OCI-LY3 (cell line): ENCODE results near the gene LAMP1.

ENCODE experiments used
- H2AFZ ChIP-seq: fragments of 200-600, 300-600 bp; shearing (Covaris generic); 2 replicates; pipeline ENCODE4 v1.6.0; 2014; ENCODE audit warnings: antibody characterized with exemption, low read depth, low read length
- H3K27ac ChIP-seq: fragments of 200-600, 300-600 bp; sonication (generic); 2 replicates; pipeline ENCODE4 v1.5.1; 2014; ENCODE audit warnings: mild to moderate bottlenecking, low read length, moderate library complexity, mixed read lengths
- H3K27me3 ChIP-seq: fragments of 200-600, 300-600 bp; sonication (generic); 2 replicates; pipeline ENCODE4 v1.6.1; 2014; ENCODE audit warnings: low read depth, low read length, mixed read lengths
- H3K36me3 ChIP-seq: fragments of 200-600, 300-600 bp; sonication (generic); replicated peaks from 2 replicates; pipeline ENCODE3; 2014; ENCODE audit warnings: low read depth, low read length, mixed read lengths
- H3K4me1 ChIP-seq: fragments of 300-600, 200-600 bp; sonication (generic); 2 replicates; pipeline ENCODE4 v1.6.1; 2014; ENCODE audit warnings: low read length, mixed read lengths
- H3K4me2 ChIP-seq: fragments of 200-600, 300-600 bp; sonication (generic); 2 replicates; pipeline ENCODE4 v1.6.1; 2014; ENCODE audit warnings: low read length, mixed read lengths
- H3K4me3 ChIP-seq: fragments of 300-600, 200-600 bp; sonication (generic); 2 replicates; pipeline ENCODE4 v1.5.1; 2014; ENCODE audit warnings: antibody characterized with exemption, mild to moderate bottlenecking, low read length, moderate library complexity
- H3K79me2 ChIP-seq: fragments of 300-600, 200-600 bp; shearing (Covaris generic); 2 replicates; pipeline ENCODE4 v1.6.1; 2014; ENCODE audit warnings: mild to moderate bottlenecking, low read length, mixed read lengths
- H3K9ac ChIP-seq: fragments of 300-600, 200-600 bp; shearing (Covaris generic); 2 replicates; pipeline ENCODE4 v1.6.0; 2014; ENCODE audit warnings: mild to moderate bottlenecking, low read length, moderate library complexity
- H3K9me3 ChIP-seq: fragments of 200-600, 300-600 bp; shearing (Covaris generic); 2 replicates; pipeline ENCODE4 v1.6.1; 2014; ENCODE audit warnings: low read length, mixed read lengths; ENCODE audit not compliant: insufficient read depth
- H4K20me1 ChIP-seq: fragments of 200-600, 300-600 bp; sonication (generic); 2 replicates; pipeline ENCODE4 v1.6.1; 2016; ENCODE audit warnings: low read length, mixed read lengths; ENCODE audit not compliant: insufficient read depth
- CTCF ChIP-seq: fragments of 200-600, 300-600 bp; sonication (generic); IDR thresholded peaks from 2 replicates; pipeline ENCODE4 v1.5.1; 2014; ENCODE audit warnings: antibody characterized with exemption, low read length, low read depth
- EZH2phosphoT487 ChIP-seq: fragments of 200-600 bp; shearing (Covaris generic); IDR thresholded peaks from 2 replicates; pipeline ENCODE4 v1.6.1; 2018; ENCODE audit warnings: antibody characterized with exemption, mixed run types, low read depth

The LAMP1 gene

GRCh38 chr13:113360446-113360845, 63.4 kb downstream of the LAMP1 start:
- H3K9ac ChIP-seq: no peak overlapping the region
- H4K20me1 ChIP-seq: no peaks in the 10 kb centered on the region
- TF ChIP-seq CTCF (no peak), EZH2phosphoT487 (no peak)
- no peak overlapping the region for H3K4me3 ChIP-seq
- no peak overlapping the region for H3K4me2 ChIP-seq
- H3K36me3 ChIP-seq: no peaks in the 10 kb centered on the region
- peaks cover 28% of the 10 kb centered on the region for H3K27me3 ChIP-seq
- no peaks in the 10 kb centered on the region for H3K79me2 ChIP-seq
- no peaks in the 10 kb centered on the region for H3K4me1 ChIP-seq
- H3K9me3 ChIP-seq: no peaks in the 10 kb centered on the region
- no peak overlapping the region for H2AFZ ChIP-seq
- no peak overlapping the region for H3K27ac ChIP-seq

GRCh38 chr13:113361406-113361805, 64.4 kb downstream of the LAMP1 start:
- no peak overlapping the region for H3K27ac ChIP-seq
- no peak overlapping the region for H2AFZ ChIP-seq
- H3K4me2 ChIP-seq: no peak overlapping the region
- TF ChIP-seq EZH2phosphoT487 (no peak), CTCF (no peak)
- peaks cover 28% of the 10 kb centered on the region for H3K27me3 ChIP-seq
- H3K79me2 ChIP-seq: no peaks in the 10 kb centered on the region
- H3K9ac ChIP-seq: no peak overlapping the region
- H3K4me3 ChIP-seq: no peak overlapping the region
- no peaks in the 10 kb centered on the region for H3K36me3 ChIP-seq
- H4K20me1 ChIP-seq: no peaks in the 10 kb centered on the region
- no peaks in the 10 kb centered on the region for H3K4me1 ChIP-seq
- H3K9me3 ChIP-seq: no peaks in the 10 kb centered on the region

- H3K27me3 ChIP-seq: peaks cover 15% of the 10 kb centered on the region
- H3K4me1 ChIP-seq: no peaks in the 10 kb centered on the region
- no peak overlapping the region for H3K27ac ChIP-seq
- no peak overlapping the region for H2AFZ ChIP-seq
- no peak overlapping the region for H3K9ac ChIP-seq
- no peaks in the 10 kb centered on the region for H4K20me1 ChIP-seq
- TF ChIP-seq CTCF (no peak), EZH2phosphoT487 (no peak)
- no peaks in the 10 kb centered on the region for H3K79me2 ChIP-seq
- no peaks in the 10 kb centered on the region for H3K9me3 ChIP-seq
- H3K4me3 ChIP-seq: no peak overlapping the region
- no peak overlapping the region for H3K4me2 ChIP-seq
- H3K36me3 ChIP-seq: no peaks in the 10 kb centered on the region
Observed at GRCh38 chr13:113364311-113364889, 67.4 kb downstream of the LAMP1 start.

- H3K79me2 ChIP-seq: no peaks in the 10 kb centered on the region
- H3K9ac ChIP-seq: no peak overlapping the region
Observed at GRCh38 chr13:113364901-113365582, 68.0 kb downstream of the LAMP1 start.

More at GRCh38 chr13:113364901-113365582, 68.0 kb downstream of the LAMP1 start:
- Histone ChIP-seq H3K9me3 (no peaks in the 10 kb centered on the region), H2AFZ (no peak overlapping the region), H3K4me2 (no peak overlapping the region), H3K4me1 (no peaks in the 10 kb centered on the region), H3K27ac (no peak overlapping the region), H3K27me3 (peaks cover 8% of the 10 kb centered on the region), H4K20me1 (no peaks in the 10 kb centered on the region), H3K4me3 (no peak overlapping the region), H3K36me3 (no peaks in the 10 kb centered on the region)
- TF ChIP-seq EZH2phosphoT487: no peak
